Measurements from ENCODE around the gene SPHK1.

DNA sequence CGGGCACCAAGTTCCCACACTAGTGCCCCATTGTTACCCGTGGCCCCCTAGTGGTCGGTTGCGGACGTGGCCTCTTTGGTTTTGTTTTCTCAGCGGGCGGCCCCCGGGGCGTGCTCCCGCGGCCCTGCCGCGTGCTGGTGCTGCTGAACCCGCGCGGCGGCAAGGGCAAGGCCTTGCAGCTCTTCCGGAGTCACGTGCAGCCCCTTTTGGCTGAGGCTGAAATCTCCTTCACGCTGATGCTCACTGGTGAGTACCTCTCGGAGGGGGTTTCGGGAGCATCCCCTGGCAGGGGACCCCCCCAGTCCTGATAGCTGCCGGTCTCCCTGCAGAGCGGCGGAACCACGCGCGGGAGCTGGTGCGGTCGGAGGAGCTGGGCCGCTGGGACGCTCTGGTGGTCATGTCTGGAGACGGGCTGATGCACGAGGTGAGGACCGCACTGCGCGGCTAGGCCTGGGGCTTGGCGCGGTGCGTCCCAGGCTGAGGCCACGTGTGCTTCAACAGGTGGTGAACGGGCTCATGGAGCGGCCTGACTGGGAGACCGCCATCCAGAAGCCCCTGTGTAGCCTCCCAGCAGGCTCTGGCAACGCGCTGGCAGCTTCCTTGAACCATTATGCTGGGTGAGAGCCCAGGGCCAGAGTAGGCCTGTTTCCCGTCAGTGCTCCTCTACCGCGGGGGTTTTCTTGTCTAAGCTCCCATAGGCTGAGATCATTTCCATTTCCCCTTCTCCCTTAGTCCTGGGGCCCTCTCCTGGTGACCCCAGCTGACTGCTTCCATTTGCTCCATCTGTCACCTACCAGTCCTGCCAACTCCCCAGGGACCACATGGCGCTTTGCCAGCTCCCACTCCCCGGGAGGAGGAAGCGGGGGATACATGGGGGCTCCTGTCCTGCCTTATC is 1.7 kb downstream of the SPHK1 start:
- TF ChIP-seq REST (IDR thresholded peaks at IDR 0.05; ENCODE audit: low read depth) (no peak), YY1 (IDR thresholded peaks at IDR 0.05; ENCODE audit: low read depth) (no peak), CEBPB (IDR thresholded peaks at IDR 0.05) (no peak), FOXM1 (IDR thresholded peaks at IDR 0.05; ENCODE audit: borderline replicate concordance, low read depth) (no peak), EP300 (IDR thresholded peaks at IDR 0.05; ENCODE audit: borderline replicate concordance) (no peak), RAD21 (IDR thresholded peaks at IDR 0.05; ENCODE audit: low read depth) (peak; percentile 50), TAF1 (IDR thresholded peaks at IDR 0.05; ENCODE audit: low read depth) (no peak), EGR1 (IDR thresholded peaks at IDR 0.05) (no peak), NFIC (IDR thresholded peaks at IDR 0.05) (no peak), USF1 (IDR thresholded peaks at IDR 0.05) (peak; percentile 64), CREB1 (IDR thresholded peaks at IDR 0.05; ENCODE audit: low read depth) (no peak)
- TF ChIP-seq, protein P1, sequence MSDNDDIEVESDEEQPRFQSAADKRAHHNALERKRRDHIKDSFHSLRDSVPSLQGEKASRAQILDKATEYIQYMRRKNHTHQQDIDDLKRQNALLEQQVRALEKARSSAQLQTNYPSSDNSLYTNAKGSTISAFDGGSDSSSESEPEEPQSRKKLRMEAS (IDR thresholded peaks at IDR 0.05): peak; percentile 93

Measured in Ishikawa (cell line).